Germinal center (tissue), 1 donor: ENCODE measurements around the gene TK2.
"Not testable (repeated sequence)": the region's sequence is repeated elsewhere in the genome, so short reads cannot be mapped to it uniquely, and the experiment has no call there.

Experiments
- DNase-seq: peaks from one replicate; pipeline ENCODE4 v3.0.0; 2012; ENCODE audit warnings: mixed read lengths, low spot score

TK2 gene

DNA sequence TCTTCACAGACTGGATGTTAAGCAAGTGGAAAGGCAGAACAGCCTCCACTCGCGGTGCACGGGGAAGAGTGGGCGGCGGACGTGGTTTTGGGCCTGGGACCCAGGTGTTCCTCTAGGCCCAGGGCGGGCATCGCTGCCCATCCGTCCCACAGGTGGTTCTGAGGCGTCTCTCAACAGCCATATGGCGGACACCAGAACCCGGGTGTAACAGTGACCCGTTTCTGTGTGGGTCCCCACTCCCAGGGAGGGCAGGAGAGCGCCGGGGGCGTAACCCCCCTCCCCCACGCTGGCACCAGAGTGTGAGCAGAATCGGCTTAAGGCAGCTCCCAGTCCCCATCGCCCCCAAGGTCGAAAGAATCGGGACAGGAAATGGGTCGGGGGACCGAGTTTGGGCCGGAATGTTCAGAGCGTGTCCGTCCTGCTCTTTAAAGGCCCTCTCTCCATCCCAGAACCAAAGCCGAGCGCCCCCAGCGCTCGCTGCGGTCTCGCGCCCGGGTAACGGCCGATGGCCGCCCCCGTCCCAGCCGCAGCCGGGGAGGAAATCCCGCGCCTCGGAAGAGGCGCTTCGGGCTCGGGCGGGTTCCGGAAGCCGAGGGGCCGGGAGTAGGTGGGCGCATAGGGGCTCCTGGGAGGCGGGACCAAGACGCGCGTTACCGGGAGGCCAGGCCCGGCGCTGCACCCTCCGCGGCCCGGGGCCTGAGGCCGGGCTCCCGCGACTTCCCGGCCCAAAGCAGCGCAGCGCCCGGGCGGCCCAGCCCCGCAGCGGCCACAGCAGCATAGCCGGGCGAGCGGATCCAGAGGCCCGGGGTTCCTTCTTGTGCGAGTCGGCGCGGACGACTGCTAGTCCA, at the start of gene TK2:
TK2 (minus strand) TSS at position 839 of the 848 bp plus-strand sequence; CDS start at position 778, 61 bp downstream.
- DNase-seq = peak; percentile 62

DNA sequence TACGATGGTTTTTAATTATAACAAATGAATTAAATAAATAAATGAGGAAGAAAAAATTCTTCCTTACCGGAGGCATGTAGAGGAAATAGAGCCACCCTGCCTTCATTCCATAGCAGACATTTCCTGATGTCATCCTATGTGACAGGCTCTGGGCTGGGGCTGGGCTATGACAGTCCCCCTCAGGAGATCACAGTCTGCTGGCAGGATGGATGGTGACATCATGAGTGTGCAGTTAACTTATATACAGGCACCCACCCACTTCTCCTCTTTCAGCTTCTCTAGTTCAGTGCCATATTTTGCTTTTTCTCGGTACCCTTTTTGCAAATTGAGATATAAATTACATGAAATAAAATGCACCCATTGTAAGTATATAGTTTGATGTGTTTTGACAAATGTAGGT, 48.2 kb upstream of the TK2 start:
- DNase-seq = no peak

DNA sequence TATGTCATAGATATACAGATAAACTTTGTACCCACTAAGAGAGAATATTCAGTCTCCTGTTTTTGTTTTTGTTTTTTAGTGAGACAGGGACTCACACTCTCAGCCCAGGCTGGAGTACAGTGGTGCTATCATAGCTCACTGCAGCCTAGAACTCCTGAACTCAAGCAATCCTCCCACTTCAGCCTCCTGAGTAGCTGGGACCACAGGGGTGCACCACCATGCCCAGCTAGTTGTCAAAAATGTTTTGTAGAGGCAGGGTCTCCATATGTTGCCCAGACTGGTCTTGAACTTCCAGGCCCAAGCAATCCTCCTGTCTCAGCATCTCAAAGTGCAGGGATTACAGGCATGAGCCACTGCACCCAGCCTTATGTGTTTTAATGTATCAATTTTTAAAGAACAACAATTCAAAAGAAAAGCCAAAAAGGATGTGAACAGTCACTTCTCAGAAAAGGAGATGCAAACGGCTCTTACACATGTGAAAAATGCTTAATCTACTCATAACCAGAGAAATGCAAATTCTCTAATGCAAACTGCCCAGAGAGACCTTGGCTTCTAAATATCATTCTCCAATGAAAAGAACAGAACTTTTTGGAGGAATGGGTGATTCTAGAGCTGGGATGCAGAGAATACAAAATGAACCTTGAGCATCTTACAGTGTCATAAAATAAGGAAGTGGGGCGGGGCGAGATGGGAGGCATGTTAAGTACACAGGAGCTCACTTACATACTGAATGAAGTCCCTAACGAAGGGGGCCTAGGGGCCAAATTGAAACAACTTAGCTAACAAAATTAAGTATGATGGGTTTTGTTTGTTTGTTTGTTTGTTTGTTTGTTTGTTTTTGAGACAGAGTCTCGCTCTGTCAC, 47.3 kb upstream of the TK2 start:
- no peak for DNase-seq

DNA sequence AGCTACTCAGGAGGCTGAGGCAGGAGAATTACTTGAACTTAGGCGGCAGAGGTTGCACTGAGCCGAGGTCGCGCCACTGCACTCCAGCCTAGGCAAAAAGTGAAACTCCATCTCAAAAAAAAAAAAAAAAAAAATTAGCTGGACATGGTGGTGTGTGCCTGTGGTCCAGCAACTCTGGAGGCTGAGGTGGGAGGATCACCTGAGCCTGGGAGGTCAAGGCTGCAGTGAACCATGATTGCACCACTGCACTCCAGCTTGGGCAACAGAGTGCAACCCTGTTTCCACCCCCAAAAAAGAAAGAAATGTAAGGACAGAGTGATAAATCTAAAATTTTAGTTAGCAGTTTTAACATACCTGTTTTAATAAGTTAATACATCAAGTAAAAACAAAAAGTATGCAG, 46.6 kb upstream of the TK2 start:
- not testable (repeated sequence) for DNase-seq

DNA sequence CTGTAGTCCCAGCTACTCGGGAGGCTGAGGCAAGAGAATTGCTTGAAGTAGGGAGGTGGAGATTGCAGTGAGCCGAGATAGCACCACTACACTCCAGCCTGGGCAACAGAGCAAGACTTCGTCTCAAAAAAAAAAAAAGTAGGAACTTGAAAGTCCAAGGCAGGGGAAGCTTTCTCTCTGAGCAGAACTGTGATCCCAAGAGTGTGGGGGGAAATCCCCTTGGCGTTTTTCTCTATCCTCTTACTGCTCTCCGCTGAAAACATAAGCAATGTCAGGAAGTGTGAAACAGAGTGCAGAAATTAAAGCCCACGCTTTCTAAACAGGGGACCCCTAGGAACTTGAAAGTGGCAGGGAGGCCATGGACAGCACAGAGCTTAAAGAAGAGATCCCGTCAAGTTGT, 44.8 kb upstream of the TK2 start:
- no peak for DNase-seq

DNA sequence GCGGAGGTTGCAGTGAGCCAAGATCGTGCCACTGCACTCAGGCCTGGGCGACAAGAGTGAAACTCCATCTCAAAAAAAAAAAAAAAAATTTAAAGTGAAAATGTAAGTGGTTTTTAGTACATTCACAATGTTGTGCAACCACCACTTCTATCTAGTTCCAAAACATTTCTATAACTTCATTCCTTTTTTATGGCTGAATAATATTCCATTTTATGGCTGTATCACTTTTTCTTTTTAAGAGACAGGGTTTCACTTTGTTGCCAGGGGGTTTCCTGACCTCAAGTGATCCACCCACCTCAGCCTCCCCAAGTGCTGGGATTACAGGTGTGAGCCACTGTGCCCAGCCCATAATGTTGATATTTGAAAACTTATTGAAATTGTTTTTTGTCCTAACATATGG, 42.9 kb upstream of the TK2 start:
- DNase-seq = no peak

DNA sequence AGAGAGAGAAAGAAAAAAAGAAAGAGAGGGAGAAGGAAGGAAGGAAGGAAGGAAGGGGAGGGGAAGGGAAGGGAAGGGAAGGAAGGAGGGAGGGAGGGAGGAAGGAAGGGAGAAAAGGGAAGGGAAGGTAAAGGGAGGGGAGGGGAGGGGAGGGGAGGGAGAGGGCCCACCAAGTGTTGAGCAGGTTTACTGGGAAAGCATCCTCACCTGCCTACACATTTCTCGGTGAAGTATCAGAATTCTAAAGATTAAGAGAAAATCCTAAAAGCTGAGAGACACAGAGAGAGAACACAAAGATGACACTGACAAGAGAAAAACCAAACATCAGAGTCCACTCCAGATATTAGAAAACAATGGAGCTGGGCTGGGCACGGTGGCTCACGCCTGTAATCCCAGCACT, 42.3 kb upstream of the TK2 start:
- no peak for DNase-seq

DNA sequence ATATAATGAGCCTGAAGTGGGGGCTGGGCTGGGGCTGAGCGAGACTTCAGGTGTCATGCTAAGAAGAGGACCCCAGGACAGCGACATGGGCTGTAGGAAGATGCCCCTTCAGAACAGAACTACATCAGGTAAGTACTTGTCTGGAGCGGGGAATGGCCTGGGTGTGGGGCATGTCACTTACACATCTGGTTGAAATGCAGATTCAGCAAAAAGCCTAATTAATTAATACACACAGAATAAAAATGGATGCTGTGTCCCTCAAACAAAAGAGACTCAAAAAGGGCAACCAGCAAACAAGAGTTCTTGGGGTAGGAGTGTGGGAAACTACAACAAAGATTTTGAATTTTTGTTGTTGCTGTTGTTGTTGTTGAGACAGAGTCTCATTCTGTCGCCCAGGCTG, 41.1 kb upstream of the TK2 start:
- no peak for DNase-seq

DNA sequence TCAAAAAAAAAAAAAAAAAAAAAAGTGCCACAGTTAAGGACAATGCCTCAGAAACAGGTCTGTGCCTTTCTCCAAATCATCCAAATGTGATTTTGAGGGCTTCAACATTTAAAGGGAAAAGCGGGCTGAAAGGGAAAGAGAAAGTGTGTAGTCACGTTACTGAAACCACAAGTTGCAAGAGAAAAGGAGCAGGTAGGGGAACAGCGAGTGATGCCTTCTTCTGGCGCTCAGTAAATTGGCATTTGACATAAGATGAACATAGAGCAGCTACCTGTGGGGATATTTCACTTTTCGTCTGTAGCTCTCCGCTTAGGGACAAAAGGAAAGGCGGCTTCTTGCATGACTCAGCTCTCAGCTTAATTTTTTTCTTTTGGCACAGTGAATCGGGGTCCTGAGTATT, 40.4 kb upstream of the TK2 start:
- DNase-seq = no peak

DNA sequence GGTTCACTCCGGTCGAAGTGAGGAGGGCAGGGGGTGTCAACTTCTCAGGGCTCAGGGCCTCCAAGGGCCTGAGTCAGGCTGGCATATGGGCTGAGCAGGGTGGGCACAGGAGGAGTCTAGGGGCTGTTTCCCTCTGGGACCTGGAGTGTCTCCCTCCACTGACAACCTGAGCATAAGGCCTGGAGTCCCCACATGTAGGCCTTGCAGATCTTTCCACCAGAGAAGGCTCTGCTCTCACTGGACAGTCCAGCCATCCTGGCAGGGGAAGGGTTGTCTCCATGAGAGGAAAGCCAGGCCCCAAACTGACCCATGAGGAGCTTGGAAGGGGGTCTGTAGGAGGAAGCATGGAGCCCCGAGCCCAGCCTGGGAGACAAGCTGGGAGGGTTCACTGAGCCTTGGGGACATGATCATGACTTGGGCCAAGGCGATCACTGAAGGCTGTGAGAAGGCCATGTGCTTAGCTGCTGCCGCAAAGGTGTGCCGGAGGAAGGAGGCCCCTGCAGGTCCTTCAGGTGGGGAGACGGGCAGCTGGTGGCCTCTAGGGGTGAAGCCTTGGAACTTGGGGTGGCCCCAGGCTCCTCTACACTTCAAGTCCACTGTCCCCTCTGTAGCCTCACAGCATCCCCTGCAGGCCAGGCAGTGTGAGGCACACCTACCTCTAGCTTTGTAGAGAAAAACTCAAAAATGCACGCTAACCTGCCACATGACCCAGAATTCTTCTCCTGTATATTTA, 39.2 kb upstream of the TK2 start:
- DNase-seq = peak; percentile 50

DNA sequence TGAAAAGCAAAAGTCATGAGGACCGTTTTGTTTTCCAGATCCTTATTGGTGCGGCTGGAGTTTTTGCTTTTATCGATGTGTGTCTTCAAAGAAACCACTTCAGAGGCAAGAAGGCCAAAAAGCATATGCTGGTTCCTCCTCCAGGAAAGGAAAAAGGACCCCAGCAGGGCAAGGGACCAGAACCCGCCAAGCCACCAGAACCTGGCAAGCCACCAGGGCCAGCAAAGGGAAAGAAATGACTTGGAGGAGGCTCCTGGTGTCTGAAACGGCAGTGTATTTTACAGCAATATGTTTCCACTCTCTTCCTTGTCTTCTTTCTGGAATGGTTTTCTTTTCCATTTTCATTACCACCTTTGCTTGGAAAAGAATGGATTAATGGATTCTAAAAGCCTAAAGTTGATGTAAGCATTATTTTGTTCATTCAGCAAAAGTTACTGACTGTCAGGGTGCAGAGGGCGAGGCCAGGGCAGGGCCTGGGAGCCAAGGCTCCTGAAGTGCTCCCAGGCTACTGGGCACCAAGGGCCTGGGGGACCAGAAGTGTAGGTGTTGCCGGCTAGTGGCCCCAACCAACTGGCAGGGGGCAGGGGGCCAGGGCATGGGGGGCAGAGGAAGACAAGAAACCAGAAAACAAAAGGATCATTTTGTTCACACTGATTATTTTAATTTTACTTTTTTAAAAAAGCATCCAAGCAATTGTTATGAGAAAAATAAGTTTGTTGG, 38.1 kb upstream of the TK2 start:
- no peak for DNase-seq

DNA sequence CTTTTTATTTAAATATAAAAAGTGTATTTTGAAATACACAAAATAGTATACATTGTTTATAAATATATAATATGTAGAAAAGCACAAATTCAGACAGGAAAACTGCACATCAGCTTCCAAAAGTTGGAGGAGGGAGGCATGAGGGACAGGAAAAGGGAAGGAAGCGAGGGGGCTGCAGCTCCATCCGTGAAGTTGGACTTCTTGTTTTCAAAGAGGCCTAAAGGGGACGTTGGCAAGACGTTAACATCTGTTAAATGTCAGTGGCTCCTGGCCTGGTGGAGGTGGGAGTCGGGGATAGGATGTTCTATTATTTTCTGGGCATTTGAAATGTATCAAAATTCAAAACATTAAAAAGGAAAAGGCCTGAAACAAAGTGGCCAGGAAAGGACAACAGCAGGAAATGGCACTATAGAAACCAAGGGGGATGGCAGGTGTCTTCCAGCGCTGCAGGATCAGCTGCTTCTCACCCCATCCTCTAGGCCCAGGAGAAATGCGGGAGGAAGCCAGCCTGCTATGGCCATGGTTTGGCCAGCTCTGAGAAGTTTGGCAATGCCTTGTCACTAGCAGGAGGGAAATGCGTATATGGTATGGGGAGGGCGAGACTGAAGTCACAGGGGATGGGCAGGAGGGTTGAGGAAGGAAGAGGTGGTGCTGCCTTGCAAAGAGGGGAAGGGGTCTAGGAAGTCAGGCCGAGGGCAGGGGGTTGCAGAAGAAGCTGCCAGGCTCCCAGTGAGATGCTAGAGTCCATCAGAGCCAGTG, 35.7 kb upstream of the TK2 start:
- DNase-seq = no peak

DNA sequence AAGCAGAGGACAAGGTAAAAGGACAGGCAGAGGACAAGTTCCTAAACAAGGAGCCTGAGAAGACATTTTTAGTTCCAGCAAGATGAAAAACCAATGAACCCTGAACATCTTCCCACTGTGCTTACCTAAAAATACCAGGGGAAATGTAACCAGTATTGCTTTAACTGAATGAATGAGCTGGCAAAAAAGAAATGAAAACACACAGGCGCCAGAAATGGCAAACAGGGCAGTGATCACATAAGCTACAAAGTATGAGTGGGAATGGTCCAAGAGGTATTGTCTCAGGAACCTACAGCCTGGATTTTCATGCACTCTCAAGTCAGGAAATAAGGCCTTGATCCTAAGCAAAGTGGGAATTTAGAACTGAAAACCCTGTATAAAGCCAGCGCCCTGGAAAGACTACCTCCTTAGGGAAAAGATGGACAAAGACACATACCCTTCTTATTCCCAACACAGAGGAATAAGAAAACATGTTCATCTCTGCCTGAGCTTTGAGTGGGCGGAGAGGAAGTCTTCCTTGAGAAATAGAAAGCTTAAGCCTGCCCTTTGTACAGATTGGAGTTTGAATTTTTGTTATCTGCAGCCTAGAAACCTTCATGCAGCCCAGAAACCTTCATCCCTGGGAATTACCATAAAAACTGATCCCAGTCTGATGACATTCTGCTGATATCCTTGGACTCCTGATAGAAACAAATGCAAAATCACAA, 31.5 kb upstream of the TK2 start:
- DNase-seq = no peak

DNA sequence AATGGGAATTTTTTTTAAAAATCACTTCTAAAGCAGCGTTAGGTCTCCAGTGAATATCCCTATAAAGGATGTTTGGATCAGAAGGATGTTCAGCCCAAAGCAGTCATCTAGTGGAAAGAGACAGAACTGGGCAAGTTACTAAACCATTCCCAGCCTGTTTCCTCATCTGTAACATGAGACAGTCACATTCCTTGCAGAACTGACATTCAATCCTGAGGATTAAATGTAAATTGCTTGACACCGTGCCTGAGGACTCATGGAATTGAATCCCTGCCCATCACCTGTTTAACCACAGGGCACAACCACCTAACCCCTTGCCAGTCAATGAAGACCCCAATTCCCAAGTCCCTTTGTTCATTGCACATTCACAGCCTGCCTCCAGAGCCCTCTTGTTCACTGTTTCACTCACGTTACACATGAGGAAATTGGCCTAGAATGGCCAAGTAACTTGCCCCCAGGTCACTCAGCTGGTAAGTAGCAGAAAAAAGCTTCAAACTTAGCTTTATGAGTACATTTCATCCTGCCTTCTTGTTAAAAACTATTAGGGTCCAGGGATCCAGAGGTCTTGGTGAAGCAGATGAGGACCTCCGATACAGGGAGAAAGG, 30.8 kb upstream of the TK2 start:
- DNase-seq = no peak

DNA sequence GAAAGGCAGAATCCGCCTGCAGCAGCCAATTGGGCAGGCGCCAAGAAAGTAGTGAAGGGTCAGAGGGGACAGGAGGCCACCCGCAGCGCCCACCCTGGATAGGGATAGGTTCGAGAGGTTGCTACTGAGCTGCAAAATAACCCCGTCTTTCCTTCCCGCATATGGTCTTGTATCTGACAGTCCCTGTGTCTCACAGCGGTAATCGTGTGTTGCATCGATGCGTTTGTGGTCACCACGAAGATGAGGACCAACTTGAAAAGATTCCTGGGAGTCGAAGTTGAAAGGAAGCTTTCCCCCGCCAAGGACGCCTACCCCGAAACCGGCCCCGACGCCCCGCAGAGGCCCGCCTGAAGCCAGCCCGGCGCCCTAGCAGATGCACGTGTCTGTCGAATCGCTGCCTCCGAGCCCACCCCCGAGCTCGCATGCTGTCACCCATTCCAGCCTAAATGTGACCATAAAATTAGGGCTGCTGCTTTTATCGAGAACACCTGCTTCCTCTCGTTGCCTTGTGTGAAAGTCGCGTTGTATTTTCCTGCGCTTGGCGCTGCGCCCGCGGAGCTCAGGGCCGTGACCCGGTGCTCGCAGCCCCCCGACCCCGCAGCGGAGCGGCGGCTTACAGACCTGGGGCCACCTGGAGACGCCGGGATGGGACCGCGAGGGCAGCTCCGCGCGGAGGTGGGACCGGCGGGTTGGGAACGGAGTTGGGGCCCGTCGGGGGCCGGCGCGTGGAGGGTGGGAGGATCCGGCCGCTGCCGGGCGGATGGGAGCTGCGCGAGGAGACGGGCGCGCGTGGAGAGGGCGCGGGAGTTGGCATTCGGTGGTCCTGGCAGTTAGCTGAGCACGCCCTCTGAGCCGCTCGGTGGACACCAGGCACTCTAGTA, 29.0 kb upstream of the TK2 start, which contains the start of gene CMTM2:
CMTM2 (plus strand) TSS at position 813 of the 881 bp plus-strand sequence. CDS start 145 bp downstream, outside the sequence.
- DNase-seq = no peak

DNA sequence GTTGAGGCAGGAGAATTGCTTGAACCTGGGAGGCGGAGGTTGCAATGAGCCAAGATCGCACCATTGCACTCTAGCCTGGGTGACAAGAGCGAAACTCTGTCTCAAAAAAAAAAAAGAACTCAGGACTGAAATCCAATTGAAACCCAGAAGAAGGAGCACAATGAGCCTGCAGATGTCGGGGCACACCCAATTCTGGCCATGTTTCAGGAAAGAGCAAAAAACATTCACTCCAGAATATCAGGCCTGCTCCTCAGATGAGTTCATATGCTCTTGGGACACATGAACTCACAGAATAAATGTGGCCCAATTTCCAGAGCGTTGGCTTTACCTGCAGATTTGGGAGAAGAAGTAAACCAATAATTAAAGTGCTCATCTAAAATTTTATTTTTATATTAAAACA, 26.4 kb upstream of the TK2 start:
- no peak for DNase-seq

DNA sequence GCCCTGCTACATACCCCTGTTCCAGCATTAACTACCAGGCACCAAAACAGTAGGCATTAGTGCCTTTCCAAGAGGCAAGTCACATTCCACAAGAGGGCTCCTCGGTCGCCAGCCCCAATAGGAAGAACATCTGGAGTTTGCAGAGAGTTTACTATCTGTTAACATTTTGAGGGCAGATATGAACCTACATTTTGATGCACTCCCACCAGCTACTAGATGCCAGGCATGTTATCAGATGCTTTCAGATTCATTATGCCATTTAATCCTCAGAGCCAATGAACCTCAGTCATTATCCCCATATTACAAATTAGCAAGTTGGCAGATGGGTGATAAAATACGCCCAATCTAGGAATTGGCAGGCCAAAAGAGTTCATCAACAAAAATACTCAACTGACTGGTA, 25.1 kb upstream of the TK2 start:
- no peak for DNase-seq

DNA sequence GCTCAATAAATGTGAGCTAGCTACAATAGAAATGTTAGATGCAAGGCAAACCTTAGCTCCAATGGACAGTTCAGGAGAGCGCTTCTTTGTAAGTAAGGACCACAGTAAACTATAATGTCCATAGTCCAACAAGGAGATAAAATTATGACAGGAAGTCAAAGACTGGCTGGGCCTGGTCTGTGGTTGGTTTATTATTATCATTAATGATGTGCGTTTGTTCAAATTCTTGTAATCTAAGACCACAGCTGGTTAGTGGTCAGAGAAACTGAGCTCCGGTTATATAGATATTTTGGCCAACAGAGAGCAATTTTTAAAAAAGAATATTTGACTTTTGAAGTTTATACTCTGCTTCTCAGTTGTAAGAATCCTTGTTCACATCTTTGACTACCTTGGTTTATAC, 24.6 kb upstream of the TK2 start:
- DNase-seq = no peak

DNA sequence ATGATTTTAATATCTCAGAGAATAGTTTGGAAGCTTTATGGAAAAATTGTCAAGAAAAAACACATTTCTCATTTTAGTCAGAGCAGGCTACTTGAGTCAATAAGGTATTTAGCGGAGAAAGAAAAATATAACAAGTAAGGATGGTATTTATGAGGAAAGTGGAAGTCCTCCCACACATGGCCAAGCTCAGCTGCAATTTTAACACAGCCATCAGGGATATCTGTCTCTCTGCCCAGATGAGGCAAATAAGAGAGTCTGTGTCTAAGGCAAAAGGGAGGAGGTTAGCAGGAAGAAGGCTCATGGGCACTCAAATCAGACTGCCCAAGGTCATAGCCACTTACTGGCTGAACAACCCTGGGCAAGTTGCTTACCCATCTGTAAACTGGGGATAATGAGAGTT, 24.2 kb upstream of the TK2 start:
- DNase-seq = no peak
